ENCODE results near the gene NPR2. TPM values are rescaled to one million over a fixed set of nuclear protein-coding genes. Genes with fewer than 3 reads are reported as not detected.

Gene NPR2
- total and polyA plus RNA-seq, 2 of the 13 experiments (the other 11 are each of a cell fraction or from before 2014, with no cell fraction given), result 7.4 to 9.4 TPM

- H2AFZ ChIP-seq (ENCODE audit: low read length), result no peak overlapping the region
- POLR2A ChIA-PET, result interaction anchor here (0.6 to 2.1 kb wide), 12 partner anchors 12 to 156 kb away, joined by 3 to 16 read pairs (median 8); partner anchors contain the start of genes CCDC107, CREB3, FAM221B and GBA2
- H4K20me1 ChIP-seq (ENCODE audit: insufficient read depth, low read length), result no peaks in the 10 kb centered on the region
- H3K36me3 ChIP-seq (replicated peaks in 1 of 2; ENCODE audit: control insufficient read depth in 1 of 2, insufficient read depth in 2 of 2, low read length in 2 of 2), result peaks cover under 1 to 4% of the 10 kb centered on the region in 2 experiments; a peak in 1 of 5 replicates
- ATAC-seq, result peak; percentile 5; the same call in 1 of the 3 replicates
- H3K9ac ChIP-seq (ENCODE audit: insufficient read depth, low read depth, low read length), result peak overlapping the region; percentile 98
- H3K9me3 ChIP-seq (ENCODE audit: low read length), result no peaks in the 10 kb centered on the region
- H3K27me3 ChIP-seq (ENCODE audit: control insufficient read depth in 1 of 2, insufficient read depth in 2 of 2, low read length in 2 of 2), result no peaks in the 10 kb centered on the region
- WGBS (ENCODE audit: low lambda C conversion rate), result 35% methylated on average over 9 of the region's 10 CpGs
- peak; percentile 83 for FAIRE-seq
- TSS peak; percentile 84 for BruUV-seq (replicated peaks)
- H3K79me2 ChIP-seq (ENCODE audit: insufficient read depth, low read length), result peaks cover 5% of the 10 kb centered on the region
- CTCF ChIA-PET (ENCODE audit: low intra/inter-chr PET ratio, low total read pairs), result interaction anchor here (1.7 kb wide), 1 partner anchor 23 kb away, joined by 14 read pairs; no protein-coding TSS in a partner anchor
- H3K27ac ChIP-seq (ENCODE audit: extremely low read length, insufficient read depth, low read length), result peak overlapping the region; percentile 99
- in situ Hi-C loops (cut with HindIII; ENCODE audit: extremely low pct_ligation_motif_present, low pct_unique_long_range_greater_than_20kb) (no loop called here), intact Hi-C loops (cut with micrococcal nuclease; ENCODE audit: unreplicated experiment) (no loop called here)
- peak; percentile 73 for DNase-seq (ENCODE audit: low spot score)
- H3K4me1 ChIP-seq (ENCODE audit: insufficient read depth, low read length), result peaks cover 44% of the 10 kb centered on the region
- peak overlapping the region; percentile 77 for H3K4me2 ChIP-seq (ENCODE audit: low read depth, low read length)
- peak overlapping the region; percentile 68 to 86 (median 86); a peak in 5 of 6 replicates for H3K4me3 ChIP-seq (replicated peaks in 1 of 3; ENCODE audit: insufficient read depth in 1 of 3, low read depth in 2 of 3, low read length in 3 of 3)
- no peak for TF ChIP-seq ZBTB49 (CRISPR knock-in tag; IDR thresholded peaks at IDR 0.05; ENCODE audit: borderline replicate concordance)
- TF ChIP-seq ZNF143 (CRISPR knock-in tag; IDR thresholded peaks at IDR 0.05), result no peak
- no peak for TF ChIP-seq ZNF549 (CRISPR knock-in tag; IDR thresholded peaks at IDR 0.05)
- TF ChIP-seq PHF21A (CRISPR knock-in tag; IDR thresholded peaks at IDR 0.05), result no peak; the same call in 1 of the 2 replicates
- TF ChIP-seq ZNF441 (CRISPR knock-in tag; IDR thresholded peaks at IDR 0.05; ENCODE audit: borderline replicate concordance), result peak; percentile 34; the same call in 1 of the 2 replicates
- TF ChIP-seq ZNF138 (CRISPR knock-in tag; IDR thresholded peaks at IDR 0.05; ENCODE audit: low read depth), result no peak
- TF ChIP-seq ZNF75D (CRISPR knock-in tag; IDR thresholded peaks at IDR 0.05; ENCODE audit: borderline replicate concordance), result no peak
- no peak for TF ChIP-seq ZNF878 (CRISPR knock-in tag; IDR thresholded peaks at IDR 0.05)
- TF ChIP-seq MTA3 (CRISPR knock-in tag; IDR thresholded peaks at IDR 0.05), result no peak
- peak; percentile 26; the same call in 1 of the 2 replicates for TF ChIP-seq PATZ1 (CRISPR knock-in tag; IDR thresholded peaks at IDR 0.05)
- no peak for TF ChIP-seq NR1H2 (CRISPR knock-in tag; IDR thresholded peaks at IDR 0.05; ENCODE audit: borderline replicate concordance, low read depth)
- TF ChIP-seq, protein P1, sequence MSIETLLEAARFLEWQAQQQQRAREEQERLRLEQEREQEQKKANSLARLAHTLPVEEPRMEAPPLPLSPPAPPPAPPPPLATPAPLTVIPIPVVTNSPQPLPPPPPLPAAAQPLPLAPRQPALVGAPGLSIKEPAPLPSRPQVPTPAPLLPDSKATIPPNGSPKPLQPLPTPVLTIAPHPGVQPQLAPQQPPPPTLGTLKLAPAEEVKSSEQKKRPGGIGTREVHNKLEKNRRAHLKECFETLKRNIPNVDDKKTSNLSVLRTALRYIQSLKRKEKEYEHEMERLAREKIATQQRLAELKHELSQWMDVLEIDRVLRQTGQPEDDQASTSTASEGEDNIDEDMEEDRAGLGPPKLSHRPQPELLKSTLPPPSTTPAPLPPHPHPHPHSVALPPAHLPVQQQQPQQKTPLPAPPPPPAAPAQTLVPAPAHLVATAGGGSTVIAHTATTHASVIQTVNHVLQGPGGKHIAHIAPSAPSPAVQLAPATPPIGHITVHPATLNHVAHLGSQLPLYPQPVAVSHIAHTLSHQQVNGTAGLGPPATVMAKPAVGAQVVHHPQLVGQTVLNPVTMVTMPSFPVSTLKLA (IDR thresholded peaks at IDR 0.05), result no peak
- TF ChIP-seq SALL1 (CRISPR knock-in tag; IDR thresholded peaks at IDR 0.05), result 0 out of 2 replicates have a peak, but pooled peaks have one; percentile 19
- no peak for TF ChIP-seq PTBP1 (IDR thresholded peaks at IDR 0.05; ENCODE audit: low read depth, low read length, poor library complexity, severe bottlenecking)
- no peak for TF ChIP-seq ZNF598 (CRISPR knock-in tag; IDR thresholded peaks at IDR 0.05; ENCODE audit: borderline replicate concordance)
- no peak for TF ChIP-seq IKZF5 (CRISPR knock-in tag; IDR thresholded peaks at IDR 0.05)
- no peak for TF ChIP-seq ZNF83 (CRISPR knock-in tag; IDR thresholded peaks at IDR 0.05; ENCODE audit: borderline replicate concordance)
Measured at GRCh38 chr9:35813434-35814105, 22.2 kb downstream of the NPR2 start.
